ENCODE results near the gene APOM.

DNA sequence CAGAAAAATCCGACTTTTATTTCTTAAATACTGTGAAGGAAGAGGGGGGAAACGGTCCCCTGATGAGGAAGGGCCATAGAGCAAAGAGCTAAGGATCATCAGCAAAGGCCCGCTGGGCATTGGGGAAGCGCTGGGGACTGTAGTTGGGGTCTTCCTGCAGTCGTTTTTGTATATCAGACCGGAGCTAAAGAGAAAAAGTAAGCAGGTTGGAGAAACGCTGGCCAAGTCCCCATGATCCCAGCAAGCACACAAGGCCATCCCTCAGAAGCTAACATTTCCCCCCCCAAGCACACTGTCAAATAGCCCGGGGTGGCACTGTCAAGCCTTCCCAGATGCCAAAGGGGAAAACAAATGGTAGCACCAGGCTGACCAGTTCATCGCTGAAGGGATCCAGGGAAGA lies 16.7 kb upstream of the APOM start:
- TF ChIP-seq, protein P1, sequence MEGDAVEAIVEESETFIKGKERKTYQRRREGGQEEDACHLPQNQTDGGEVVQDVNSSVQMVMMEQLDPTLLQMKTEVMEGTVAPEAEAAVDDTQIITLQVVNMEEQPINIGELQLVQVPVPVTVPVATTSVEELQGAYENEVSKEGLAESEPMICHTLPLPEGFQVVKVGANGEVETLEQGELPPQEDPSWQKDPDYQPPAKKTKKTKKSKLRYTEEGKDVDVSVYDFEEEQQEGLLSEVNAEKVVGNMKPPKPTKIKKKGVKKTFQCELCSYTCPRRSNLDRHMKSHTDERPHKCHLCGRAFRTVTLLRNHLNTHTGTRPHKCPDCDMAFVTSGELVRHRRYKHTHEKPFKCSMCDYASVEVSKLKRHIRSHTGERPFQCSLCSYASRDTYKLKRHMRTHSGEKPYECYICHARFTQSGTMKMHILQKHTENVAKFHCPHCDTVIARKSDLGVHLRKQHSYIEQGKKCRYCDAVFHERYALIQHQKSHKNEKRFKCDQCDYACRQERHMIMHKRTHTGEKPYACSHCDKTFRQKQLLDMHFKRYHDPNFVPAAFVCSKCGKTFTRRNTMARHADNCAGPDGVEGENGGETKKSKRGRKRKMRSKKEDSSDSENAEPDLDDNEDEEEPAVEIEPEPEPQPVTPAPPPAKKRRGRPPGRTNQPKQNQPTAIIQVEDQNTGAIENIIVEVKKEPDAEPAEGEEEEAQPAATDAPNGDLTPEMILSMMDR (IDR thresholded peaks at IDR 0.05; ENCODE audit: low read depth, low read length, poor library complexity, severe bottlenecking), result no peak
- no peak for TF ChIP-seq EZH2phosphoT487 (IDR thresholded peaks at IDR 0.05; ENCODE audit: borderline replicate concordance, low read length)

Measured in DOHH2 (cell line).